ENCODE data around the gene EGFLAM. TPM values are rescaled to one million over a fixed set of nuclear protein-coding genes. Genes with fewer than 3 reads are reported as not detected.

Gene EGFLAM
- total and polyA plus RNA-seq, 9 of the 15 experiments (the other 6 are each of a cell fraction or from before 2014, with no cell fraction given) = 0.09 to 2.5 (median 1.0) TPM

DNA sequence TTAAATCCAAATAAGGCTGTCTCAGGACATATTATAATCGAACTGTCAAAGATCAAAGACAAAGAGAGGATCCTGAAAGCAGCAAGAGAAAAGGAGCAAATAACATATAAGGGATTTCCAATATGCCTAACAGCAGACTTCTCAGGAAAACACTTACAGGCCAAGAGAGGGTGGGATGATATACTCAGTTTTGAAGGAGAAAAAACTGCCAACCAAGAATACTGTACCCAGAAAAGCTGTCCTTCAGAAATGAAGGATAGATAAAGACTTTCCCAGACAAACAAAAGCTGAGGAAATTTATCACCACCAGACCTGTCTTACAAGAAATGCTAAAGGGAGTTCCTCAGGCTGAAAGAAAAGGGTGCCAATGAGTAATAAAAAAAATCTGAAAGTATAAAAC is 16.0 kb downstream of the EGFLAM start:
- Histone ChIP-seq H3K79me2 (ENCODE audit: control insufficient read depth, insufficient read depth, low read length) (no peaks in the 10 kb centered on the region), H3K9me3 (replicated peaks; ENCODE audit: control insufficient read depth, insufficient read depth, low read depth, low read length) (no peaks in the 10 kb centered on the region), H2AFZ (ENCODE audit: low read depth, low read length) (no peak overlapping the region), H3K9me1 (ENCODE audit: control insufficient read depth, insufficient read depth, low read length) (no peaks in the 10 kb centered on the region), H3K9ac (ENCODE audit: insufficient read depth in 1 of 2, low read depth in 2 of 2, low read length in 2 of 2) (no peak overlapping the region), H3K4me3 (no peak overlapping the region), H3K36me3 (ENCODE audit: control insufficient read depth, insufficient read depth, low read length) (no peaks in the 10 kb centered on the region), H3K4me2 (ENCODE audit: insufficient read depth, low read length) (no peak overlapping the region), H4K20me1 (replicated peaks; ENCODE audit: control insufficient read depth, insufficient read depth, low read length) (no peaks in the 10 kb centered on the region), H3K27ac (ENCODE audit: extremely low read depth, low read depth, low read length) (no peak overlapping the region), H3K27me3 (ENCODE audit: control insufficient read depth in 2 of 2, insufficient read depth in 2 of 2, low read length in 2 of 2) (no peaks in the 10 kb centered on the region), H3K4me1 (replicated peaks in 1 of 2; ENCODE audit: control insufficient read depth in 2 of 2, insufficient read depth in 2 of 2, low read length in 2 of 2) (no peaks in the 10 kb centered on the region)
- DNase-seq (ENCODE audit: extremely low read depth in 1 of 4, low spot score in 3 of 4) (no peak), FAIRE-seq (no peak), ATAC-seq (no peak)
- TF ChIP-seq, protein P1, sequence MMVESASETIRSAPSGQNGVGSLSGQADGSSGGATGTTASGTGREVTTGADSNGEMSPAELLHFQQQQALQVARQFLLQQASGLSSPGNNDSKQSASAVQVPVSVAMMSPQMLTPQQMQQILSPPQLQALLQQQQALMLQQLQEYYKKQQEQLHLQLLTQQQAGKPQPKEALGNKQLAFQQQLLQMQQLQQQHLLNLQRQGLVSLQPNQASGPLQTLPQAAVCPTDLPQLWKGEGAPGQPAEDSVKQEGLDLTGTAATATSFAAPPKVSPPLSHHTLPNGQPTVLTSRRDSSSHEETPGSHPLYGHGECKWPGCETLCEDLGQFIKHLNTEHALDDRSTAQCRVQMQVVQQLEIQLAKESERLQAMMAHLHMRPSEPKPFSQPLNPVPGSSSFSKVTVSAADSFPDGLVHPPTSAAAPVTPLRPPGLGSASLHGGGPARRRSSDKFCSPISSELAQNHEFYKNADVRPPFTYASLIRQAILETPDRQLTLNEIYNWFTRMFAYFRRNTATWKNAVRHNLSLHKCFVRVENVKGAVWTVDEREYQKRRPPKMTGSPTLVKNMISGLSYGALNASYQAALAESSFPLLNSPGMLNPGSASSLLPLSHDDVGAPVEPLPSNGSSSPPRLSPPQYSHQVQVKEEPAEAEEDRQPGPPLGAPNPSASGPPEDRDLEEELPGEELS (CRISPR knock-in tag; IDR thresholded peaks at IDR 0.05; ENCODE audit: borderline replicate concordance) = no peak
- TF ChIP-seq ZNF77 (CRISPR knock-in tag; IDR thresholded peaks at IDR 0.05) = no peak
- 9% methylated on average over 1 of the region's 1 CpG for WGBS (ENCODE audit: insufficient coverage, low coverage, missing lambda C conversion rate)
- intact Hi-C loops (cut with micrococcal nuclease) = no loop called here
- no TSS peak for BruUV-seq (replicated peaks)
- in situ Hi-C loops (cut with MboI) = no loop called here
- ChIA-PET POLR2A (no interaction called here), CTCF (ENCODE audit: low intra/inter-chr PET ratio) (no interaction called here)

GRCh38 chr5:38284384-38284783 is 26.0 kb downstream of the EGFLAM start:
- FAIRE-seq (no peak), ATAC-seq (no peak), DNase-seq (ENCODE audit: extremely low read depth in 1 of 4, low spot score in 3 of 4) (no peak)
- no peaks in the 10 kb centered on the region for H3K9me1 ChIP-seq (ENCODE audit: control insufficient read depth, insufficient read depth, low read length)
- H3K4me1 ChIP-seq (replicated peaks in 1 of 2; ENCODE audit: control insufficient read depth in 2 of 2, insufficient read depth in 2 of 2, low read length in 2 of 2) = no peaks in the 10 kb centered on the region
- no peak overlapping the region for H3K27ac ChIP-seq (ENCODE audit: extremely low read depth, low read depth, low read length)
- H3K27me3 ChIP-seq (ENCODE audit: control insufficient read depth in 2 of 2, insufficient read depth in 2 of 2, low read length in 2 of 2) = no peaks in the 10 kb centered on the region
- ChIA-PET POLR2A (interaction anchor here (1.0 kb wide), 1 partner anchor 16 kb away, joined by 4 read pairs; no protein-coding TSS in a partner anchor), CTCF (ENCODE audit: low intra/inter-chr PET ratio) (no interaction called here)
- no peaks in the 10 kb centered on the region for H3K36me3 ChIP-seq (ENCODE audit: control insufficient read depth, insufficient read depth, low read length)
- H4K20me1 ChIP-seq (replicated peaks; ENCODE audit: control insufficient read depth, insufficient read depth, low read length) = no peaks in the 10 kb centered on the region
- H3K9ac ChIP-seq (ENCODE audit: insufficient read depth in 1 of 2, low read depth in 2 of 2, low read length in 2 of 2) = no peak overlapping the region
- no peak overlapping the region for H3K4me2 ChIP-seq (ENCODE audit: insufficient read depth, low read length)
- H3K4me3 ChIP-seq = no peak overlapping the region
- no peaks in the 10 kb centered on the region for H3K9me3 ChIP-seq (replicated peaks; ENCODE audit: control insufficient read depth, insufficient read depth, low read depth, low read length)
- no TSS peak for BruUV-seq (replicated peaks)
- intact Hi-C loops (cut with micrococcal nuclease) = no loop called here
- no peak overlapping the region for H2AFZ ChIP-seq (ENCODE audit: low read depth, low read length)
- H3K79me2 ChIP-seq (ENCODE audit: control insufficient read depth, insufficient read depth, low read length) = peaks cover 8% of the 10 kb centered on the region; the same call in 1 of the 3 replicates
- in situ Hi-C loops (cut with MboI) = no loop called here
- TF ChIP-seq, protein P2, sequence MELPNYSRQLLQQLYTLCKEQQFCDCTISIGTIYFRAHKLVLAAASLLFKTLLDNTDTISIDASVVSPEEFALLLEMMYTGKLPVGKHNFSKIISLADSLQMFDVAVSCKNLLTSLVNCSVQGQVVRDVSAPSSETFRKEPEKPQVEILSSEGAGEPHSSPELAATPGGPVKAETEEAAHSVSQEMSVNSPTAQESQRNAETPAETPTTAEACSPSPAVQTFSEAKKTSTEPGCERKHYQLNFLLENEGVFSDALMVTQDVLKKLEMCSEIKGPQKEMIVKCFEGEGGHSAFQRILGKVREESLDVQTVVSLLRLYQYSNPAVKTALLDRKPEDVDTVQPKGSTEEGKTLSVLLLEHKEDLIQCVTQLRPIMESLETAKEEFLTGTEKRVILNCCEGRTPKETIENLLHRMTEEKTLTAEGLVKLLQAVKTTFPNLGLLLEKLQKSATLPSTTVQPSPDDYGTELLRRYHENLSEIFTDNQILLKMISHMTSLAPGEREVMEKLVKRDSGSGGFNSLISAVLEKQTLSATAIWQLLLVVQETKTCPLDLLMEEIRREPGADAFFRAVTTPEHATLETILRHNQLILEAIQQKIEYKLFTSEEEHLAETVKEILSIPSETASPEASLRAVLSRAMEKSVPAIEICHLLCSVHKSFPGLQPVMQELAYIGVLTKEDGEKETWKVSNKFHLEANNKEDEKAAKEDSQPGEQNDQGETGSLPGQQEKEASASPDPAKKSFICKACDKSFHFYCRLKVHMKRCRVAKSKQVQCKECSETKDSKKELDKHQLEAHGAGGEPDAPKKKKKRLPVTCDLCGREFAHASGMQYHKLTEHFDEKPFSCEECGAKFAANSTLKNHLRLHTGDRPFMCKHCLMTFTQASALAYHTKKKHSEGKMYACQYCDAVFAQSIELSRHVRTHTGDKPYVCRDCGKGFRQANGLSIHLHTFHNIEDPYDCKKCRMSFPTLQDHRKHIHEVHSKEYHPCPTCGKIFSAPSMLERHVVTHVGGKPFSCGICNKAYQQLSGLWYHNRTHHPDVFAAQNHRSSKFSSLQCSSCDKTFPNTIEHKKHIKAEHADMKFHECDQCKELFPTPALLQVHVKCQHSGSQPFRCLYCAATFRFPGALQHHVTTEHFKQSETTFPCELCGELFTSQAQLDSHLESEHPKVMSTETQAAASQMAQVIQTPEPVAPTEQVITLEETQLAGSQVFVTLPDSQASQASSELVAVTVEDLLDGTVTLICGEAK (IDR thresholded peaks at IDR 0.05) = peak; percentile 78
- TF ChIP-seq, protein P2 (CRISPR knock-in tag; IDR thresholded peaks at IDR 0.05) = no peak

Measured in K562 (cell line).